C4-2B (cell line): Measurements from ENCODE around the gene TSHR.

Experiments
- H3K27ac ChIP-seq: fragments of 450-650 bp; 2 replicates; pipeline ENCODE4 v1.5.1; 2017
- ZFX ChIP-seq: fragments of 450-650 bp; IDR thresholded peaks from 2 replicates; pipeline ENCODE4 v1.6.1; 2017
- TF ChIP-seq, protein P1 (sequence below): fragments of 450-650 bp; conservative IDR thresholded peaks from 2 replicates; pipeline ENCODE4 v1.5.1; 2017; ENCODE audit warnings: mild to moderate bottlenecking

TSHR gene

GRCh38 chr14:81193924-81194633 is 238.7 kb downstream of the TSHR start:
- TF ChIP-seq ZFX: no peak
- TF ChIP-seq, protein P1, sequence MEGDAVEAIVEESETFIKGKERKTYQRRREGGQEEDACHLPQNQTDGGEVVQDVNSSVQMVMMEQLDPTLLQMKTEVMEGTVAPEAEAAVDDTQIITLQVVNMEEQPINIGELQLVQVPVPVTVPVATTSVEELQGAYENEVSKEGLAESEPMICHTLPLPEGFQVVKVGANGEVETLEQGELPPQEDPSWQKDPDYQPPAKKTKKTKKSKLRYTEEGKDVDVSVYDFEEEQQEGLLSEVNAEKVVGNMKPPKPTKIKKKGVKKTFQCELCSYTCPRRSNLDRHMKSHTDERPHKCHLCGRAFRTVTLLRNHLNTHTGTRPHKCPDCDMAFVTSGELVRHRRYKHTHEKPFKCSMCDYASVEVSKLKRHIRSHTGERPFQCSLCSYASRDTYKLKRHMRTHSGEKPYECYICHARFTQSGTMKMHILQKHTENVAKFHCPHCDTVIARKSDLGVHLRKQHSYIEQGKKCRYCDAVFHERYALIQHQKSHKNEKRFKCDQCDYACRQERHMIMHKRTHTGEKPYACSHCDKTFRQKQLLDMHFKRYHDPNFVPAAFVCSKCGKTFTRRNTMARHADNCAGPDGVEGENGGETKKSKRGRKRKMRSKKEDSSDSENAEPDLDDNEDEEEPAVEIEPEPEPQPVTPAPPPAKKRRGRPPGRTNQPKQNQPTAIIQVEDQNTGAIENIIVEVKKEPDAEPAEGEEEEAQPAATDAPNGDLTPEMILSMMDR: no peak
- no peak overlapping the region for H3K27ac ChIP-seq
